Smooth muscle cell (in vitro differentiated cells): Measurements from ENCODE around the gene DYNC2I2. TPM values are rescaled to one million over a fixed set of nuclear protein-coding genes. Genes with fewer than 3 reads are reported as not detected.

Experiments
- DNase-seq: peaks from one replicate; lab custom pipeline; 2025; ENCODE audit not compliant: unreplicated experiment; lab: John Stamatoyannopoulos, UW
- H2AFZ ChIP-seq: fragments of 200-600 bp; sonication (generic); 2 replicates; pipeline ENCODE4 v1.6.0; 2016; ENCODE audit warnings: antibody characterized with exemption, low read depth, mild to moderate bottlenecking
- H3F3A ChIP-seq: fragments of 200-600 bp; sonication (generic); 2 replicates; pipeline ENCODE4 v1.6.0; 2017; ENCODE audit warnings: antibody characterized with exemption, low read depth
- H3K27ac ChIP-seq: fragments of 200-600 bp; sonication (generic); 2 replicates; pipeline ENCODE4 v1.5.1; 2016; ENCODE audit warnings: low read depth, mild to moderate bottlenecking
- H3K27me3 ChIP-seq: fragments of 200-600 bp; sonication (generic); 2 replicates; pipeline ENCODE4 v1.6.1; 2016; ENCODE audit warnings: low read depth, mild to moderate bottlenecking
- H3K36me3 ChIP-seq: fragments of 200-600 bp; sonication (generic); 2 replicates; pipeline ENCODE4 v1.5.1; 2016; ENCODE audit warnings: low read depth
- H3K4me1 ChIP-seq: fragments of 200-600 bp; sonication (generic); 2 replicates; pipeline ENCODE4 v1.5.1; 2016; ENCODE audit warnings: low read depth
- H3K4me2 ChIP-seq: fragments of 200-600 bp; sonication (generic); 2 replicates; pipeline ENCODE4 v1.6.0; 2016; ENCODE audit warnings: mild to moderate bottlenecking
- H3K4me3 ChIP-seq: fragments of 200-600 bp; sonication (generic); 2 replicates; pipeline ENCODE4 v1.5.1; 2016; ENCODE audit warnings: mild to moderate bottlenecking
- H3K79me2 ChIP-seq: fragments of 200-600 bp; sonication (generic); 2 replicates; pipeline ENCODE4 v1.6.0; 2016; ENCODE audit warnings: low read depth, mild to moderate bottlenecking
- H3K9ac ChIP-seq: fragments of 200-600 bp; sonication (generic); 2 replicates; pipeline ENCODE4 v1.6.0; 2016; ENCODE audit warnings: low read depth
- H3K9me3 ChIP-seq: fragments of 200-600 bp; sonication (generic); replicated peaks from 2 replicates; pipeline ENCODE4 v1.5.1; 2016; ENCODE audit warnings: low read depth
- H4K20me1 ChIP-seq: fragments of 200-600 bp; sonication (generic); 2 replicates; pipeline ENCODE4 v1.6.0; 2016; ENCODE audit warnings: low read depth
- WGBS: methylation state at CpG from one replicate; pipeline ENCODE4 v1.1.7; 2016; ENCODE audit warnings: low lambda C conversion rate; 5-methylcytosine and 5-hydroxymethylcytosine counted together
- polyA plus RNA-seq: library from polyadenylated mRNA; unstranded; fragments of >200 nt; fragmentation: Nextera tagmentation; extraction: Ambion mirVana; gene quantifications from 2 replicates; pipeline ENCODE4 v1.2.1, GENCODE V29; 2016
- total RNA-seq: library from RNA; depleted of rRNA; stranded (reverse); fragments of >200 nt; gene quantifications from 2 replicates; pipeline ENCODE4 v1.2.3, GENCODE V29; 2014
- TF ChIP-seq, protein P1 (sequence below): fragments of 200-600 bp; sonication (generic); IDR thresholded peaks from 2 replicates; pipeline ENCODE4 v1.5.1; 2017; ENCODE audit warnings: borderline replicate concordance, mild to moderate bottlenecking, antibody characterized with exemption; ENCODE audit not compliant: insufficient read depth, poor library complexity, severe bottlenecking

The DYNC2I2 gene
- total and polyA plus RNA-seq, 2 experiments from 2014 or later = 23.5 to 50.9 TPM

DNA sequence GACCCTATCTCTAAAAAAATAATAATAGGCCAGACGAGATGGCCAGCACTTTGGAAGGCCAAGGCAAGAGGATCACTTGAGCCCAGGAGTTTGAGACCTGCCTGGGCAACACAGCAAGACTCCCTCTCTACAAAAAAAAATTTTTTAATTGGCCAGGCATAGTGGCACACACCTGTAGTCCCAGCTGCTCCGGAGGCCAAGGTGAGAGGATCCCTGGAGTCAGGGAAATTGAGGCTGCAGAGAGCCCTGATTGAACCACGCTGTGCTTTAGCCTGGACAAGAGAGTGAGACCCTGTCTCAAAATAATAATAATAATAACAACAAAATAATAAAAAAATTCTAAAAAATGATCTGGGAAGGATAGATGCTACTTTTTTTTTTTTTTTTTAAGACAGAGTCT lies 1.1 kb upstream of the DYNC2I2 start:
- Histone ChIP-seq H3K36me3 (no peaks in the 10 kb centered on the region), H3F3A (peaks cover 5% of the 10 kb centered on the region), H3K9me3 (no peaks in the 10 kb centered on the region), H3K4me1 (no peaks in the 10 kb centered on the region), H2AFZ (no peak overlapping the region), H3K4me2 (no peak overlapping the region), H3K4me3 (no peak overlapping the region), H3K27ac (peak overlapping the region; percentile 96), H3K9ac (no peak overlapping the region), H4K20me1 (no peaks in the 10 kb centered on the region), H3K79me2 (peaks cover 7% of the 10 kb centered on the region), H3K27me3 (no peaks in the 10 kb centered on the region)
- TF ChIP-seq, protein P1, sequence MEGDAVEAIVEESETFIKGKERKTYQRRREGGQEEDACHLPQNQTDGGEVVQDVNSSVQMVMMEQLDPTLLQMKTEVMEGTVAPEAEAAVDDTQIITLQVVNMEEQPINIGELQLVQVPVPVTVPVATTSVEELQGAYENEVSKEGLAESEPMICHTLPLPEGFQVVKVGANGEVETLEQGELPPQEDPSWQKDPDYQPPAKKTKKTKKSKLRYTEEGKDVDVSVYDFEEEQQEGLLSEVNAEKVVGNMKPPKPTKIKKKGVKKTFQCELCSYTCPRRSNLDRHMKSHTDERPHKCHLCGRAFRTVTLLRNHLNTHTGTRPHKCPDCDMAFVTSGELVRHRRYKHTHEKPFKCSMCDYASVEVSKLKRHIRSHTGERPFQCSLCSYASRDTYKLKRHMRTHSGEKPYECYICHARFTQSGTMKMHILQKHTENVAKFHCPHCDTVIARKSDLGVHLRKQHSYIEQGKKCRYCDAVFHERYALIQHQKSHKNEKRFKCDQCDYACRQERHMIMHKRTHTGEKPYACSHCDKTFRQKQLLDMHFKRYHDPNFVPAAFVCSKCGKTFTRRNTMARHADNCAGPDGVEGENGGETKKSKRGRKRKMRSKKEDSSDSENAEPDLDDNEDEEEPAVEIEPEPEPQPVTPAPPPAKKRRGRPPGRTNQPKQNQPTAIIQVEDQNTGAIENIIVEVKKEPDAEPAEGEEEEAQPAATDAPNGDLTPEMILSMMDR = no peak
- WGBS = 96% methylated on average over 3 of the region's 3 CpGs
- DNase-seq = no peak

DNA sequence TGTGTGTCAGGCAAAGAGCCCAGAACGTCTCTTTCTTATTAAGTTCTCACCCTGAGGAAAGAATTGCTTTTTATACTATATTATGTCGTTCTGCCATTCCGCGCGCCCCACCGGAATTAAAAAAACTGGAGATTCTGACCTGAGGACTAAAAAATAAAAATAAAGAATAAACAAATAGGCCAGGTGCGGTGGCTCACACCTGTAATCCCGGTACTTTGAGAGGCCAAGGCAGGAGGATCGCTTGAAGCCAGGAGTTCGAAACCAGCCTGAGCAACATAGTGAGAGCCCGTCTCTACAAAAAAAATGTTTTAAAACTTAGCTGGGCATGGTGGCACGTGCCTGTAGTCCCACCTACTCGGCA lies 677 bp upstream of the DYNC2I2 start:
- DNase-seq = no peak
- Histone ChIP-seq H4K20me1 (no peaks in the 10 kb centered on the region), H3K4me3 (peak overlapping the region; percentile 72), H3K4me1 (no peaks in the 10 kb centered on the region), H3K79me2 (peaks cover 7% of the 10 kb centered on the region), H3K27me3 (no peaks in the 10 kb centered on the region), H3K4me2 (peak overlapping the region; percentile 94), H3K36me3 (no peaks in the 10 kb centered on the region), H2AFZ (peak overlapping the region; percentile 84), H3F3A (peaks cover 5% of the 10 kb centered on the region), H3K27ac (peak overlapping the region; percentile 96), H3K9me3 (no peaks in the 10 kb centered on the region), H3K9ac (peak overlapping the region; percentile 95)
- TF ChIP-seq, protein P1 = no peak
- WGBS = 95% methylated on average over 13 of the region's 13 CpGs

DNA sequence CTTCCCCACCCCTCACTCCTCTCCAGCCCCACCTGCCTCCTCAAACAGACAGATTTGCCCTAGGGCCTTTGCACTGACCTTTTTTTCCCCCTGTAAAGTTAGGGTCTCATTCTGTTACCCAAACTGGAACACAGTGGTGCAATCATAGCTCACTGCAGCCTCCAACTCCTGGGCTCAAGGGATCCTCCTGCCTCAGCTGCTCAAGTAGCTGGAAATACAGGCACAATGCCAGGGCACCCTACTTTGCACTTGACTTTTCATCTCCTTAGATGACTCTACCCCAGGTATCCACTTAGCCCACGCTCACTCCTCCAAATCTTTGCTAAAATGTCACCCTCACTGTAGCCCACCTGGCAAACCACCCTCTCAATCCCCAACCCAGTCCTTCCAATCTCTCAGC lies 2.2 kb downstream of the DYNC2I2 start:
- no peak overlapping the region for H3K4me3 ChIP-seq
- no peak overlapping the region for H3K9ac ChIP-seq
- H3K9me3 ChIP-seq = no peaks in the 10 kb centered on the region
- H4K20me1 ChIP-seq = no peaks in the 10 kb centered on the region
- no peak overlapping the region for H2AFZ ChIP-seq
- WGBS = 100% methylated on average over 1 of the region's 1 CpG
- TF ChIP-seq, protein P1 = no peak
- H3K36me3 ChIP-seq = no peaks in the 10 kb centered on the region
- H3K79me2 ChIP-seq = peaks cover 7% of the 10 kb centered on the region
- no peak overlapping the region for H3K27ac ChIP-seq
- H3K4me2 ChIP-seq = no peak overlapping the region
- peaks cover 5% of the 10 kb centered on the region for H3F3A ChIP-seq
- DNase-seq = no peak
- H3K27me3 ChIP-seq = no peaks in the 10 kb centered on the region
- H3K4me1 ChIP-seq = no peaks in the 10 kb centered on the region

DNA sequence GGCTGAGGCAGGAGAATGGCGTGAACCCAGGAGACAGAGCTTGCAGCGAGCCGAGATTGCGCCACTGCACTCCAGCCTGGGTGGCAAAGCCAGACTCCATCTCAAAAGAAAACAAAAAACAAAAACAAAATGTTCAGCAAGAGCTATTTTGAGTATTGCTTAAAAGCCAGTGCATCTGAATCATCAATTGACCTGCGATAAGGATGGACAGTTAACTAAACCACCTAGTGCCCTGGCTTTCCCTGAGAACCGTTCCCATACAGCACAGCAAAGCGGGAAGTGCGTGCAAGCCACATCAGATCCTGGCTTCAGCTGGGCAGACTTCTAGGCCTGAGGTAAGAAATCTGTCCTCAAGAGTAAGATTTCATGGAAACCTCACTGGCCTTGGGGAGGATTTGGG lies 2.7 kb downstream of the DYNC2I2 start:
- 98% methylated on average over 8 of the region's 8 CpGs for WGBS
- Histone ChIP-seq H3K4me1 (no peaks in the 10 kb centered on the region), H4K20me1 (no peaks in the 10 kb centered on the region), H3K79me2 (peaks cover 7% of the 10 kb centered on the region), H2AFZ (no peak overlapping the region), H3K4me3 (no peak overlapping the region), H3K9me3 (no peaks in the 10 kb centered on the region), H3F3A (peaks cover 5% of the 10 kb centered on the region), H3K36me3 (no peaks in the 10 kb centered on the region), H3K4me2 (no peak overlapping the region), H3K9ac (no peak overlapping the region), H3K27me3 (no peaks in the 10 kb centered on the region), H3K27ac (no peak overlapping the region)
- TF ChIP-seq, protein P1 = no peak
- no peak for DNase-seq
